ACC112 (cell line): ENCODE data around the gene ARHGEF4.
A peak's percentile ranks its signal among the peaks of the same experiment; 100 is the strongest.

Experiments
- H2AFZ ChIP-seq: fragments of 200-600 bp; sonication (generic); one replicate; pipeline ENCODE4 v1.6.0; 2017; ENCODE audit warnings: antibody characterized with exemption, low read length; ENCODE audit not compliant: unreplicated experiment
- H3K27ac ChIP-seq: fragments of 200-600 bp; sonication (generic); 2 replicates; pipeline ENCODE4 v1.5.1; 2014; ENCODE audit warnings: low read depth, mild to moderate bottlenecking, antibody characterized with exemption, low read length, moderate library complexity
- H3K27me3 ChIP-seq: fragments of 200-600 bp; sonication (generic); 2 replicates; pipeline ENCODE4 v1.6.1; 2014; ENCODE audit warnings: mild to moderate bottlenecking, antibody characterized with exemption, low read length, moderate library complexity, mixed read lengths; ENCODE audit not compliant: insufficient read depth
- H3K36me3 ChIP-seq: fragments of 200-600 bp; sonication (generic); 2 replicates; pipeline ENCODE4 v1.6.1; 2016; ENCODE audit warnings: mild to moderate bottlenecking, antibody characterized with exemption, low read length, moderate library complexity, mixed read lengths; ENCODE audit not compliant: insufficient read depth
- H3K4me1 ChIP-seq: fragments of 200-600 bp; sonication (generic); one replicate; pipeline ENCODE4 v1.6.1; 2016; ENCODE audit warnings: low read length, mixed read lengths; ENCODE audit not compliant: insufficient read depth, unreplicated experiment, control insufficient read depth
- H3K4me3 ChIP-seq: fragments of 200-600 bp; sonication (generic); 2 replicates; pipeline ENCODE4 v1.5.1; 2014; ENCODE audit warnings: mild to moderate bottlenecking, low read depth, low read length
- H3K79me2 ChIP-seq: fragments of 200-600 bp; sonication (generic); one replicate; pipeline ENCODE4 v1.6.0; 2016; ENCODE audit warnings: low read length; ENCODE audit not compliant: control insufficient read depth, unreplicated experiment, insufficient read depth

Gene ARHGEF4

DNA sequence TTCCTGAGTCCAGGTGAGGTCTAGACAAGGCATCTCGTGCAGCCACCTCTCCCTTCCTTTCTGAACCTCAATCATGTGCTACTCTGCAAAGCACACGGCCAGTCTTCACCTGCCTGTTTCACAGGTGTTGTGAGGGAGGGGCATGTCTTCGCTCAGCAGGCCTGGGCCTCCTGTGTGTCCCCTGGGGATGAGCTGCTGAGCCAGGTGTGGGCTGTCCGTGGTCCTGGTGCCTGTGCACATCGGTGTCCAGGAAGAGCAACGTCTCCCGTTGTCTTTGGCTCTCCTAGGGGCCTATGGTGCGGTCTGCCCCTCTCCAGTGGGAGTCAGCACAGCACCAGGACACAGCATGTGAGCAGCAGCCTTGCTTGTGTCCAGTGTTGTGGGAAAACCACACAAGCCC is 16.7 kb downstream of the ARHGEF4 start:
- Histone ChIP-seq H3K36me3 (no peaks in the 10 kb centered on the region), H3K4me1 (no peaks in the 10 kb centered on the region), H2AFZ (no peak overlapping the region), H3K4me3 (no peak overlapping the region), H3K27me3 (peaks cover 26% of the 10 kb centered on the region), H3K79me2 (no peaks in the 10 kb centered on the region), H3K27ac (no peak overlapping the region)

DNA sequence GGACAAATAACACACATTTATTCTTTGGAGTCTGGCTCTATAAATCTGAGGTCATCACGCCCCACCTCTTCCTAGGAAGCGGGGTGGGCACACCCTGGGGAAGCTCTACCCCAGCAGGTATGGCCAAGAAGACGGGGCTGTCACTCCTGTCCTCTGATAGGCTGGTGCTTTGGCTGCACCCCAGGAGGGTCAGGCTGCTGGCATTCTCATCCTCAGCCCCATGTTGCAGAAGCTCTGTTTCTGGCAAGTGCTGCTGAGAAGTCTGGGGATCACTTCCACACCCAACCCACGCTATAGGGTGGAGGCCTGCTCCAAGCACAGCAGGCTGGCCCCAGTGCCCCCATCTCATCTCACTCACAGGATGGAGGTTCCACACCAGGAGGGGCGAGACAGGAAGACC is 17.6 kb downstream of the ARHGEF4 start:
- Histone ChIP-seq H3K36me3 (no peaks in the 10 kb centered on the region), H3K27ac (no peak overlapping the region), H2AFZ (no peak overlapping the region), H3K4me1 (no peaks in the 10 kb centered on the region), H3K4me3 (no peak overlapping the region), H3K27me3 (peaks cover 26% of the 10 kb centered on the region), H3K79me2 (no peaks in the 10 kb centered on the region)

DNA sequence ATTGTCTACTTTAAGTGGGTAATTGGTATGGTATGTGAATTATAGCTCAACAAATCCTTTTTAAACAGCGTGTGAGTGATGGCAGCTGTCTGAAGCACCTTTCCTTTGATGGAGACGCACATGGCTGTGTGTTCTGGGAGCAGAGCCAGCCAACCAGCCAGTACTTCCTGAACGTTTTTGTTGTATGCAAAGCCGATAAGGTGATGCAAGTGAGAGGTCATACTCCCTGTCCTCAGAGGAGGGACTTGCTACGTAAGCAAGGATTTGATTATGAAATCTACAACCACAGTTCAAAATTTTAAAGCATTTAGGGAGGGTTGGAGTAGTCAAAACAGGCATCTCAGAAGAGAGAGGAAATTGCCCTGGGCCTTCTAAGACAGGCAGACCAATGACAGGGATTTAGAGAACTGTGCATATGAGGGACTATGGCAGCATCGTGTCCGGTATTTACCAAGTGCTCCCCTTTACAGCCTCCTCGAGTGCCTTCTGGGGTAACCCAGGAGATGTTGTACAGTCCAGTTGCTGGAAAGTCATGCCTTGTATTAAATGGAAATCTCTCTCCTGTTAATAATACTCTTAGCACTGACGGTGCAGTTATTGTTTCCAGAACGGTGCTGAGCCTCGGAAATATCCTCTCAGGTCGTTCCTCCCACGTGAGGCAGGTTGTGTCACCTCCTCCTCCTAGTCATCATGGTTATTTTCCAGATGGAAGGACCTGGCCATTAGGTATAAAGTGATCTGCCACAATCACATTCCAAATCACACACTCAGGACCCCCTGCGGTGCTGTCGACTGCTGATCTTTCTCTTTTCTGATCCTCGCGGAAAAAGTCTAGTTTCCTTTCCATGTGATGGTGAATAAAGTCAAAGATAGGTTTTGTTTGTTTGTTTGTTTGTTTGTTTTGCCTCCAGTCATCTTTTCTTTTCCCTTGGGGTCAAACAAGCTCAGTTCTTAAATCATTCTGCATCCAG is 28.4 kb downstream of the ARHGEF4 start:
- H3K27me3 ChIP-seq, result peaks cover 14% of the 10 kb centered on the region
- peaks cover 5% of the 10 kb centered on the region for H3K4me1 ChIP-seq
- H3K4me3 ChIP-seq, result no peak overlapping the region
- H3K79me2 ChIP-seq, result no peaks in the 10 kb centered on the region
- 0 out of 2 replicates have a peak overlapping the region, but pooled peaks have one; percentile 10 for H3K27ac ChIP-seq
- H2AFZ ChIP-seq, result no peak overlapping the region
- no peaks in the 10 kb centered on the region for H3K36me3 ChIP-seq

DNA sequence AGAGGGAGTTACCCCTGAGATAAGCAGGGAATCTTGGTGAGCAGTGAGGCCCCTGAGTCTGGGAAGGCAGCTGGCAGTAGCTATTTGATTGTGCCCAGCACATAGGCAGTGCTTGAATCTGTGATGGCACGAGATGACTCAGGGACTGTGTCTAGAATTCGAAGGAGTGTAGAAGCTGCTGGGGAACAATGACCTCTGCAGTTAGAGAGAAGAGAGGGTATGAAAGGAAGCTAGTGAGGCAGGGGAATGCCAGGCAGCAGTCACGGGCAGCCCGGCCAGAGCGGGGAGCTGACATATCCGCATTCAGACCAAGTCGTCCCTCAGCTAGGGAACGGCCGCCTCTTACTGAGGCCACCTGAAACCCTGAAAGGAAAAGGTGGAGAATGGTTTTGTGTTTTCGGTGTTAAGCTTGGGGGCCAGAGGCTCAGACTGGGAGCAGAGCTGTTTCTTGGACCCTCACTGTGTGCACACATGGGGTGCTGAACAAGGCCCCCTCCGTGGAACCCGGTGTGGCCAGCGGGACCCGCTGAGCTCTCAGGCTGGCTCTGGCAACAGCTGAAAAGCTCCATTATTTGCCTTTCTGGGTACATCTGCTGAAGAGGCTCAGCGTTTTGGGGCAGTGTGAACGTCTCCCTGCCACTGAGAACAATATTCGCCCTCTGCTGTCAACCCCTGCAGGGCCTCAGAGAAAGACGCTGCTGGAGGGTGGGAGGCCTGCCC is 32.9 kb downstream of the ARHGEF4 start:
- no peak overlapping the region for H2AFZ ChIP-seq
- H3K4me3 ChIP-seq, result no peak overlapping the region
- H3K27ac ChIP-seq, result no peak overlapping the region
- peaks cover 3% of the 10 kb centered on the region for H3K4me1 ChIP-seq
- H3K27me3 ChIP-seq, result peaks cover 24% of the 10 kb centered on the region
- H3K79me2 ChIP-seq, result no peaks in the 10 kb centered on the region
- no peaks in the 10 kb centered on the region for H3K36me3 ChIP-seq

DNA sequence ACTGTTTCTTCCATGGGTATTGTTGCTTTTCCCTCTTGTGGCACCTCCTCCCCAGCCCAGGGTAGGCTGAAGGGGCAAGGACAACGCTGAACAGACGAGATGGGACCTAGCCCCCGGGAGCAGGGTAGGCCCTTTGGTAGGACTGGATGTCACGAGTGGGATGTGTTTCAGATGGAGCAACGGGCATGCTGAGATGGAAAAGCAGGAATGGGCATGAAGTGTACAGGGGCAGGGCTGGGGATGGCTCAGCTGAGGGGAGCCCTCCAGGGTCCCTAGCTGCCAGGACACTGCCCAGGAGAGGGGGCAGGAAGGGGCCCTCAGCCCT is 33.4 kb downstream of the ARHGEF4 start:
- no peaks in the 10 kb centered on the region for H3K79me2 ChIP-seq
- H3K4me3 ChIP-seq, result no peak overlapping the region
- H3K4me1 ChIP-seq, result no peaks in the 10 kb centered on the region
- H2AFZ ChIP-seq, result no peak overlapping the region
- no peak overlapping the region for H3K27ac ChIP-seq
- peaks cover 29% of the 10 kb centered on the region for H3K27me3 ChIP-seq
- no peaks in the 10 kb centered on the region for H3K36me3 ChIP-seq

DNA sequence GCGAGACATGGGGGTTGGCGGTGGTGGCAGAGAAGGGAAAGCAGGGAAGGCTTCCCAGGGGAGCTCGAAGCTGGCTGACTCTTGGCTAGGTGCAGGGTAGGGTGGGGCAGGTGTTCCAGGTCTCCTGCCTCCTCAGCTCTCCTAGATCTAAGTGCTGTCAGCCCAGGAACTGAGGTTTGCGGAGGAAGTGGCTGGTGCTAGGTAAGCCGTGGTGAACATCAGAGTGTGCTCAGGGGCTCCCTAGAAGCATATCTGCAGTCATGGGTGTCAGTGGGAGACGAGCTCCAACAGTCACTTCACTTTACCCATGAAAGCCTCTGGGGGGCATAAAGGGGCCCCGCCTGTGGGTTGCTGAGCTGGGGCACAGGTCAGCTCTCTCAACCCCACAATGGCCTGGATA is 34.1 kb downstream of the ARHGEF4 start:
- no peaks in the 10 kb centered on the region for H3K4me1 ChIP-seq
- no peaks in the 10 kb centered on the region for H3K36me3 ChIP-seq
- H2AFZ ChIP-seq, result no peak overlapping the region
- no peak overlapping the region for H3K27ac ChIP-seq
- peaks cover 35% of the 10 kb centered on the region for H3K27me3 ChIP-seq
- no peak overlapping the region for H3K4me3 ChIP-seq
- H3K79me2 ChIP-seq, result no peaks in the 10 kb centered on the region

DNA sequence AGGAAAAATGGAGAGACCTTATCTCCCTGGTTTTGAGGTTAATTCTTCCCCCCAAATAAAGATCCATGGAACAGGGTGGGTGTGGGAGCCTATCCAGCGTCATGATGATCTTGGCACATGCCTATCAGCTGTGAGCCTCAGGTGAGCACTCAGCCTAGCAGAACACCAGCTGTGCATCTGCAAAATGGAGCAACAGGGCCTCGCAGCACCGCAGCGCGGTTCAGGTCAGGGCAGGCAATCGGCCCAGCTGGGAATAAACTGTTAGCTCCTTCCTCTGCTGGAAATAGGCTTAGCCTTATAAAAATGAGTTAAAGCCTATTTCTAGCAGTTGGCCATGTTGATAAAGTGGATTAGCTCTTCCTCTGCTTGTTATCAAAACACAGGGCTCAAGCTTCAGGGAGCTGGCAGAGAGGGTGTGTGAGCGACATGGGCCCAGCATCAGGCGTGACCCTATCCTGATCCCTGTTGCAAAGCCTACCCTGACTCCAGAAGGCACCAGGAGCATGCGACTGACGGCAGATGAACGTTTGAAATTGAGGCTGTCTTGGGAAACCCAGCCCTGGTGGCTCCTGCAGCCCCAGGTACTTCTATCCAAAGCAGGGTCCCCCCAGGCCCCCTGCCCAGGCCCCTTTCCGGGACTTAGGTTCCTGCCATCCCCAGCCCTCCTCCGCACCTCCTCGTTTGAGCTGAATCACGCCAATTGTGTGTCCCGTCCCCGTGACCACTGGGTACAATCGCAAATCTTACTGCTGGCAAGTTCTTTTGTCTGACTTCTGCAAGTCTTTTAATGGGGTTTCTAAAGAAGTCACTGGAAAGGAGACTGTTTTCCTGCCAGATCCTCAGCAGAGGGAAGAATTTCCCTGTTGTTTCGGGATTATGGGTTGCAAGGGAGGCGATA is 35.4 kb downstream of the ARHGEF4 start:
- Histone ChIP-seq H3K36me3 (no peaks in the 10 kb centered on the region), H3K79me2 (no peaks in the 10 kb centered on the region), H3K4me1 (no peaks in the 10 kb centered on the region), H3K27ac (no peak overlapping the region), H2AFZ (no peak overlapping the region), H3K4me3 (no peak overlapping the region), H3K27me3 (peaks cover 41% of the 10 kb centered on the region)

DNA sequence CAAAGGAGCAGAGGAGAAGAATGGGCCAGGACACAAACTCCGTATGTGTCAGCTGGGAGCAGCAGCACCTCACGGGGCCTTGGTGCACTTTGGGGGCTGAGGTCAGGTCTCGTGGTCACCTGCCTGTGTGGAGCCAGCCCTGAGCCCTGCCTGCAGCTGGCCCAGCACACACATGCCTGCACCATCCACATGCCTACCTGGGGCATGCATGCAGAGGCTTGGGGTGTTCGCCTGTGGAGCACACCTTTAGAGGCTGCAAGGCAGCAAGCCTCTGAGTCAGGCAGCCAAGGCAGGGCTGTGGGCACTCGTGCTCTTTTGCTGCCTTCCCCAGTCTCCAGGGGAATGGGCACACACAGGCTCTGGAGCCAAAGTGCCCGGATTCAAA is 36.0 kb downstream of the ARHGEF4 start:
- Histone ChIP-seq H2AFZ (no peak overlapping the region), H3K4me1 (no peaks in the 10 kb centered on the region), H3K27ac (no peak overlapping the region), H3K4me3 (no peak overlapping the region), H3K36me3 (no peaks in the 10 kb centered on the region), H3K27me3 (peaks cover 42% of the 10 kb centered on the region), H3K79me2 (no peaks in the 10 kb centered on the region)

DNA sequence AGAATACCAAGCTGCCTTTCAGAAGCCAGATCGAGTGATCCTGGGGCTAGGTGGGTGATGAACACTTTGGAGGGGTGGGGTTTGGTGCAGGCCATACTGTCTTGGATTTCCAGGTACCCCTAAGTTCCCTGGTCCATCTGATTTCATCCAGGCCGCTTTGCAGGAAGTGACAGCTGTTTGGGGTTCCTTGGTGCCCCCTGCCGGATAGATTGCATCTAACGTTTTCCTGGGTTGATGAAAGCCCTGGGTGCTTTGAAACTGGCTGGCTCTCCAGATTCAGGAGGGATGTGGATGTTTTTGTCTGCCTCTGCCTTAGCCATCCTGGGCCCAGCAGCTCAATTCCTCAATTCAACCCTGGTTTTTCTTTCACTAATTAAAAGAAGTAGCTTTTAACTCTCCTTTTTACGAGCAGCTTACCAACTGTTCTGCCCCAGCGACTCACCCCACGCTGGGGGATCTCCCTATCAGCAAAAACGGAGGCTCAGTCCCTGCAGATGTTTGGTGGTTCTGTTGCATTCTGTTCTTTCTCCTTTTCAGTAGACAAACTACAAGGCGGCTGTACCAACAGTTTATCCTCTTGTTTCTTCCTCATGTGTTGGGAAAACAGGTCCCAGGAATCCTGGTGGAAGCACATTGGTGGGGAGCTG is 37.1 kb downstream of the ARHGEF4 start:
- Histone ChIP-seq H3K79me2 (no peaks in the 10 kb centered on the region), H2AFZ (no peak overlapping the region), H3K4me1 (no peaks in the 10 kb centered on the region), H3K4me3 (no peak overlapping the region), H3K36me3 (no peaks in the 10 kb centered on the region), H3K27ac (no peak overlapping the region), H3K27me3 (peaks cover 49% of the 10 kb centered on the region)

DNA sequence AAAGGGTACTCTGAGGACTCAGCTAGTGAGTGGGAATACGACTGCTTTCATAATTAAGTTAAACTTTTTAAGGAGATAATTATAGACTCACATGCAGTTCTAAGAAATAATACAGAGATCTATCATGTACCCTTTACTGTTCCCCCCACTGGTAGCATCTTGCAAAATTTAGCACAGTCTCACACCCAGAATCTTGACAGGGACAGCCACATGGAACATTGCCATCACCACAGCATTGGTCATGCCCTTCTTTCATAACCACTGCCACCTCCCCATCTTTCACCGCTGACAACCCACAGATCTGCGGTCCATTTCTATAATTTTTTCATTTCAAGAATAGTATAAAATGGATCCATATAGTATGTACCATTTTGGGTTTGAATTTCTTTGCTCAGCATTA is 37.8 kb downstream of the ARHGEF4 start:
- no peaks in the 10 kb centered on the region for H3K36me3 ChIP-seq

More for the DNA sequence above, 37.8 kb downstream of the ARHGEF4 start:
- H3K27me3 ChIP-seq, result peaks cover 45% of the 10 kb centered on the region
- no peak overlapping the region for H3K27ac ChIP-seq
- H3K4me1 ChIP-seq, result no peaks in the 10 kb centered on the region
- no peak overlapping the region for H2AFZ ChIP-seq
- H3K4me3 ChIP-seq, result no peak overlapping the region
- no peaks in the 10 kb centered on the region for H3K79me2 ChIP-seq
